Measurements from ENCODE around the gene CDC42EP2.
"Not testable (repeated sequence)": the region's sequence is repeated elsewhere in the genome, so short reads cannot be mapped to it uniquely, and the experiment has no call there.

The CDC42EP2 gene

DNA sequence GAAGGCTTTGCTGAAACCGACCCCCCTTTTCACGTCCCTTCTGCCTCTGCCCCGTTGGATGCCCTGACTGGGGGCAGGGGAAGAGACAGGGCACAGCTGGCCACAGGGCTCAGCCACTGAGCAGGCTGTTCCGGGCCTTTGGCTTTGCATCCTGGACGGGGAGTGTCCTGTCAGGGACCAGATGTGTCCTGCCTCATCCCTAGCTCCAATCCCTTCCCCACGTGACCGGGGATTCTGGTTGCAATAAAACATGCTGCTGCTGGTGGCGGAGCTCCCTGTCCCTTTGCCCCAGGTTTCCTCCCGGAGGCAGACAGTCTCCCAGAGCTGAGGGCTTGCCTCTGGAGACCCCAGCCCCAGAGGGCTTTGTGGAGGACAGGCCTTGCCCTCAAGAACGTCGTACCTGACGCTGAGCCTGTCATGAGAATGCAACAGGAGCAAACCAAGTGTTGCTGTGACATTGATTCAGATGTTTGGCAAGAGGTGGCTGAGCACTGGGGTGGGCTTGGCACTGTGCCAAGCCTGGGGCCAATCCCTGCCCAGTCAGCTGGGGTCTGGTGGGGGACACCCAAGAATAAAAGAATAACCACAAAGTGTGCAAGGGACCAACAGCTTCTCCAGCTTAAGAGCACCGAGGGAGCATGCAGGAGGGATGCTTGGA is 7.3 kb downstream of the CDC42EP2 start:
- no peak for DNase-seq

DNA sequence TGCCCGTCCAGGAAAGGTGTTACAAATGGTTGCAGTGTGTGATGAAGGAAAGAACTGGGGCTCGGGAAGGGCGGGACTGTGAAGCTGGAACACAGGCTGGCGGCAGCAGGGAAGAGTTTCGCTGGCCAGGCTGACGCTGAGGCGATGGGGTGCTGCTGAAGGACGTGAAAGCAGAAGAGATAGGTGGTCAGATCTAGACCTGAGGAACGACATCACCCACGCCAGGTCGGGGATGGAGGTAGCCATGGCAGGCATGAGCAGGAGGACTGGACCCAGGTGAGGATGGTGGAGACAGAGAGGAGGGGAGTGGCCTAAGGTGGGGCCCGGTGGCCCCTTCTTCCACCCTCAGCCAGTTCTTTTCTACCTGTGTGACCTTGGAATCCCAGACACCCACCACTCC is 9.1 kb downstream of the CDC42EP2 start:
- no peak for DNase-seq

DNA sequence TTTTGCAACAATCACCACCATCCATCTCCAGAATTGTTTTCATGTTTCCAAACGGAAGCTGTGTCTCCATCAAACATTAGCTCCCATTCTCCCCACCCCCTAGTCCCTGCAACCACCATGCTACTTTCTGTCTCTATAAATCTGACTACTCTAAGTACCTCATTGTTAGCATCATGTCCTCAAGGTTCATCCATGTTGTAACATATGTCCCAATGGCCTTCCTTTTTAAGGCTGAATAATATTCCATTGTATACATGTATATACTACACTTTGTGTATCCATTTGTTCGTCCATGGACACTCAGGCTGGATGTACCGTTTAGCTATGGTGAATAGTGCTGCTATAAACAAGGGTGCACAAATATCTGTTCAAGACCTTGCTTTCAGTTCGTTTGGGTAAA is 10.8 kb downstream of the CDC42EP2 start:
- no peak for DNase-seq

DNA sequence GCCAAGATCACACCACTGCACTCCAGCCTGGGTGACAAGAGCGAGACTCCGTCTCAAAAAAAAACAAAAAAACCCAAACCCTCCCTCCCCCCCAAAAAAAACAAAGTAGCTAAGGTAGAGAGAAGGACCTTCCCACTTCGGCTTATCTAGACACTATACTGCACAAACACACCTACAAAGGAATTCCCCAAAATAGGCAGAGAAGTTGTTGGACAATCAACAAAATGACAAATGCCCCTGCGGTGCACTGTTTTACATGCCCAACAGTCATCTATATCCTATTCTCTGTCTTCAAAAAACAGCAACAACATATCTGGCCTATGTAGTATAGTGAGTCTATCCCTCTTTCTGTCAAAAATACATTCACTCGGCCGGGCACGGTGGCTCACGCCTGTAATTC is 12.4 kb downstream of the CDC42EP2 start:
- DNase-seq, result no peak

DNA sequence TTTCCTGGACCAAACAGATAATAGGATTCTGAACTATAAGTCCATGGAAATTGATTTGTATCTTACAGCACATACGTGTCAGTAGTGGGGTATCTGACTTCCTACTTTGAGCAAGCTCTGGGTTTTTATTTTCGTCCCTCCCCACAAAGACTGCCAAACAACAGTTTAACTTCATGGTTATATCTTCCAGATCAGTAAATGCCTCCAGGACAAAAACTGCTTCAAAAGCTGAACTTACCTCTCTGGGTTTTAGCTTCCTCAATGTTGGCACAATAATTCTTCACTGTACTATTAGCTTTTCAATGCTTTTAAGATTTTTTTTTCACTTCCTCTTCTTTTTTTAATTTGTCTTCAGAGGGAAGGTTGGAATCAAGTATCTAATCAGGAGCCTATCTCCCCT is 14.8 kb downstream of the CDC42EP2 start:
- DNase-seq, result no peak

DNA sequence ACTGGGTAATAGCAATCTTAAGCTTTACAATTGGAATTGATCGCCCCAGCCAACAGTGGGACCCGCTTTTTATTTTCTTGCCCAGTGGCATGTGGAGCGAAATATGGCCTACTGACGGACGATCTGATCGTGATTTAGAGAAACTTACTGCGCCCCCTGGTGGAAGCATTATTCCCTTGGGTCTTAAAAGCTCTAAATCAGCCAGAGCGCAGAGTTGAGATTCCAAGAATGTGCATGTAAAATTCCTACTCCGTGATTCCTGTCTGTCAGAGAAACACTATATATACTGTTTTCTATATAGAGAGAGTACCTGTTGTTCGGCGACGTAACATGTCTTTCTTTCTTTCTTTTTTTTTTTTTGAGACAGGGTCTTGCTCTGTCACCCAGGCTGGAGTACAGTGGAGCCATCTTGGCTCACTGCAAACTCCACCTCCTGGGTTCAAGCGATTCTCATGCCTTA is 15.3 kb downstream of the CDC42EP2 start:
- peak; percentile 23 for DNase-seq

DNA sequence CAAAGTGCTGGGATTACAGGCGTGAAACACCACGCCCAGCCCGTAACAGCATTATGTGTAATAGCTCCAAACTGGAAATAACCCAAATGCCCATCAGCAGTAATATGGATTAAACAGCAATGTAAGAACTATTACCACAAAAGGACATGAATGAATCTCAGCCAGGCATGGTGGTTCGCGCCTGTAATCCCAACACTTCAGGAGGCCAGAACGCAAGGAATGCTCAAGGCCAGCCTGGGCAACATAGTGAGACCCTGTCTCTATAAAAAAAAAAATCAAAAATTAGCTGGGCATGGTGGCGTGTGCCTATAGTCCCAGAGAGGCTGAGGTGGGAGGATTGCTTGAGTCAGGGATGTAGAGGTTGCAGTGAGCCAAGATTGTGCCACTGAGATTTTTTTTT is 15.9 kb downstream of the CDC42EP2 start:
- DNase-seq, result no peak

DNA sequence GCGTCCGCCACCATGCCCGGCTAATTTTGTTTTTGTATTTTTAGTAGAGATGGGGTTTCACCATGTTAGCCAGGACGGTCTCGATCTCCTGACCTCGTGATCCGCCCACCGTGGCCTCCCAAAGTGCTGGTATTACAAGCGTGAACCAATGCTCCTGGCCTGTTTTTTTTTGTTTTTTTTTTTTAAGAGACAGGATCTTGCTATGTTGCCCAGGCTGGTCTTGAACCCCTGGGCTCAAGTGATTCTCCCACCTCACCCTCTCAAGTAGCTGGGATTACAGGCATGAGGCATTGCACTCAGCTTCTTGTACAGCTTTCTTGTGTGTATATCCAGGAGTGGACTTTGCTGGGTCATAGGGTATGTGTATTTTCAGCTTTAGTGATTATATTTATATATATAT is 17.9 kb downstream of the CDC42EP2 start:
- DNase-seq, result not testable (repeated sequence)

DNA sequence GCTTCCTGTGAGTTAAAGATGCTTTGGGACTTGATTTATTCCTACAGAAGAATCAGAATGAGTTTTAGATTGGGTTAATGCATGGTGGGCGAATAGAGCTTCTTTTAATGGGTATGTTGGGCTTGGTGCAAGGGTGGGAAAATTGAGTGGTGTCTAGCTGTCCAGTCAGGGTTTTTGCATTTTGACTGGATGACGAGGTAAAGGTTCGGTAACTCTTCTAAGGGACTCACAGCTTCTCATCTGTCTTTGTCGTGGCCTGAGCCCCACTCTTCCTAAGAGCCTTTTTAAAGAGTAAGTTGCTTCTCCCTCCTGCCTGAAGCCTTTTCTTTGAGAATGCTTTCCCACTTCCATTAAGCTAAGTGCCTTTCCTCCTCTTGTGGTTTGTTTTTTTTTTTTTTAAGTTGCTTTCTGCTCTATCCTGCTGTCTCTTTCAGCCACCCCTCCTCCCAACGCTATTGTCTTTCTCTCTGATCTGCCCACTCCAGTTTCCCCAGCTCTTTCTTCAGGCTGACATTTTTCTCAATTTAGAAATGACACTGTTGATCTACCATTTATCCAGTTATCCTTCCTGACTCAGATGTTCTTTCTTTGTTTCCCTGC is 20.1 kb downstream of the CDC42EP2 start:
- no peak for DNase-seq

DNA sequence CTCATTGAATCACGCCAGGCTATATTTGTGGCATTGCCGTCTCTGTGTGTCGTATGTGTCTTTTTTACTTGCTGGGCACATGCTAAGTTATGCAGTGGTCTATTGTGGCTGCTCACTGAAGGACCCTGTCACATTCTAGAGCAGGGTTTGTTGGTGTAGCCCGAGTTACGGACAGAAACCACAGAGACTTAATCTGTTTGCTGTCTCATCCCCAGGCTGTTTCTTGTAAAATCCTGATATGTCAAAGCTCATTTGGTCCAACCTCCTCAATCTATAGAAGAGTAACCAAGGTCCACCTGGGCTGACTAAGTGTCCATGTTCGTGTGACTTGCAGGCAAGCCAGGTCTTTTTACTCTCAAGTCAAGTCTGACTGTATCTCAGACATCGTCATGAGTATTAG is 24.0 kb downstream of the CDC42EP2 start:
- no peak for DNase-seq

DNA sequence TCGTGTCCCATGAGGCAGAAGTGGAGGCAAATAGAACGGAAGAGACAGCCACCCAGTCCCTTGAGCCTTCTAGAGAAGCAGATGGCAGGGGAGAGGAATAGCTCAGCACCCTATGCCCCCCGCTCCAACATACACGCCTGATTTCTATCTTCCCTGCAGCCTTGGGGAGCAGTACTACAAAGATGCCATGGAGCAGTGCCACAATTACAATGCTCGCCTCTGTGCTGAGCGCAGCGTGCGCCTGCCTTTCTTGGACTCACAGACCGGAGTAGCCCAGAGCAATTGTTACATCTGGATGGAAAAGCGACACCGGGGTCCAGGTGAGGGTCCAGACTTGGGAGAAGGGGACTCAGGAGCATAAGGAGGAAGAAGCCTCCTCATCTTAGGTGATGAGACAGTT is 25.6 kb downstream of the CDC42EP2 start:
- DNase-seq, result no peak

DNA sequence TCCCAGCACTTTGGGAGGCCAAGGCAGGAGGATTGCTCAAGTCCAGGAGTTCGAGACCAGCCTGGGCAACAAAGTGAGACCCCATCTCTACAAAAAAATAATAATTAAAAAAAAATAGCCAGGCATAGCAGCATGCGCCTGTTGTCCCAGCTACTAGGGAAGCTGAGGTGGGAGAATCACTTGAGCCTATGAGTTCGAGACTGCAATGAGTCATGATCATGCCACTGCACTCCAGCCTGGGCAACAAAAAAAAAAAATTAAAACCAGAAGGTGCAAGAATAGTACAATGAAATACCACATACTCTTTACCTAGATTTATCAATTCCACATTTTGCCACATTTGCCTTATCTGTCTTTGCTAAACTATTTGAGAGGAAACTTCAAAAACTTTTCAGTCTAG is 27.2 kb downstream of the CDC42EP2 start:
- no peak for DNase-seq

DNA sequence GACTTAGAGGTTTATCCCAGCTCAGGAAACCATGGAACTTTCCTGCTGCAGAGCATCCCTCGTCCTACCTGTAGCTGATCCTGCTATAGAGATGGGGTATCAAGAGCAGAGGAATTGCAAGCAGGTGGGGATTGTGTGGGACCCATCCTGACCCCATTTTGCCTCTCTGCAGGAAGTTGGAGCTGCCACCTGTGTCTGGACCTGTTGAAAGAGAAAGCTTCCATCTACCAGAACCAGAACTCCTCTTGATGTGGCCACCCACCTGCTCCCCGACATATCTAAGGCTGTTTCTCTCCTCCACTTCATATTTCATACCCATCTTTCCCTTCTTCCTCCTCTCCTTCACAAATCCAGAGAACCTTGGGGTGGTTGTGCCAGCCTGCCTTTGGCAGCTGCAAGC is 36.8 kb downstream of the CDC42EP2 start:
- no peak for DNase-seq

DNA sequence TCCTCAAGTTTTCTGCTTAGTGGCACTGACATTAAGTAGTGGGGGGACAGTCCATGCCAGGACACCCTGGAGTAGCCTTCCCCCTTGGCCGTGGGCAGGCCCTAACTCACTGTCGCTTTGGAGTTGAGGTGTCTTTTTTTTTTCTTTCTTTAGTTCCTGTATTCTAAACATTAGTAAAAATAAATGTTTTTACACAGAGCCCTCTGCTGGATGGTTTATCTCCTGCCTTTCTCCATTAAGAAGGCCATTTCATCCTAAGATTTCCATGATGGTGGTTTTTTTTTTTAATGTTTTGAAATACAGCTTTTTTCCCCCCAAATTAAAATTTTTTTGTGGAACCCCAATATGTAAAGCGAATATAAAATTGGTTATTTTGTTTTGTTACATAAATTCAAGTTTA is 38.1 kb downstream of the CDC42EP2 start:
- DNase-seq, result no peak

DNA sequence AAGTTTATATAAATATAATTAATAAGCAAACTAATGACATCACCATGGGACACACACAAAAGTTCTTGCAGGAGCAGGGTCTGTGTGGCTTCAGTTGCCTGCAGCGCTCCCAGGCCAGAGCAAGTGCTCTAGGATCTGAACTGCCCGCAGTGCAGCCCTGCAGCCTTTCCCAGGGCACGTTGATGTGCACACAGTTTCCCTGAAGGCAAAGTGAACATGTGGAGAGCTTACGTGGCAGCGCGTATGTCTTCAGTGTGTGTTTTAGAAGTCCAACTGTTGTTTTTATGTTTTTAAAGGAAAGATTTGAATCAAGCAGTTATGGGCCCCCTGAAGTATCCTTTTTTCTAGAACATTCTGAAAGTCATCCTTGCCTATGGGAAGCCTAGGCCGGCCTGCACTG is 38.7 kb downstream of the CDC42EP2 start:
- no peak for DNase-seq

DNA sequence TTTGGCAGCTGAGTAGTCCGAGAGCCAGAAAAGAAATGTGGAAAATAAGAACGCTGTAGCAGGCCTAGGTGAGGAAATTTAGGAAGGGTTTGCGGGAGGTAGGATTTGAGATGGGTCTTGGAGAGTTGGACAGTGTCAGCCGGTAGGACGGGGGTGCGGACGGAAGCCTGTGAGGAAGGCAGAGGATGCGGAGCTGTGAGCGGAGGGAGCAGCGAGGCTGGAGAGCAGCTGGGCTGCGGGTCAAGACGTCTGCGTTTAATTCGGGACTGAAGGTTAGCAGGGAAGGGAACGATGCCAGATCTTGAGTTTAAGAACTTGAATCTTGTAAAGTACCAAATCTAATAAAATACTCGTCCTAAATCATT is 39.2 kb downstream of the CDC42EP2 start:
- DNase-seq, result no peak

DNA sequence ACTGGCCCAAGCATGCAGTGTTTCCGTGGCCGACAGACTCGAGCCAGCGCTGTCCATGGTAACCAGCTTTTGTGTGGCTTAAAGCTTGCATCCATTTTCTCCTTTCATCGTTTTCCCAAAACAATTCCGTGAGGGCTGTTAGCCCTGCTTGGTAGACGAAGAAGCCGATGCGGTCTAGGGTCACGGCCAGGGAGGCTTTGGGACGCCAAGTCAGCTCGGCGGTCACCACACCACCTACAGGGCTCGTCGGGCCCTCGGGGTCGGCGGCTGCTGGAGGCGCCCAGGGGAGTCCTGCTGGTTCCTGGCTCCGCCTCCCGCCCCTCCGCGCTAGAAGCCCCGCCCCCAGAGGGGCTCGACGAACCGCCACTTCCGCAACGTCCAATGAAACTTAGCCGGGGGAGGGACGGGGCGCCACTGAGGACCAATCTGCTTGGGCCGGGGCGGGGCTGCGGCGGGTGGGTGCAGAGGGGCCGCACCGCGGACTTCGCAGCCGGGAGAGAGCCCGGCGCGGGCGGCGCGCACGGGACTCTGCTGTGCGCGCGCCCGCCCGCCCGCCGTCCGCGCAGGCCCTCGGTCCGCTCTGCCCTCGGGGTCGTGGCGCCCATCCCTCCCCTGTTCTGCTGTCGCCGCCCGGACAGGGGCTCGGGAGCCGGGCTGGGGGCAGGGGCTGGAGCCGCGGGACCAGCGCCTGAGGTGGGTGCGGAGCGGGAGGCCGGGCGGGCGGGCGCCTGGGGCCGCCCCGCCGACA is 39.8 kb downstream of the CDC42EP2 start, which contains the start of gene TIGD3:
TSS of gene TIGD3 (plus strand) at position 487 of the 748 bp plus-strand sequence. CDS start 1,058 bp downstream, outside the sequence.
- DNase-seq, result peak; percentile 85

DNA sequence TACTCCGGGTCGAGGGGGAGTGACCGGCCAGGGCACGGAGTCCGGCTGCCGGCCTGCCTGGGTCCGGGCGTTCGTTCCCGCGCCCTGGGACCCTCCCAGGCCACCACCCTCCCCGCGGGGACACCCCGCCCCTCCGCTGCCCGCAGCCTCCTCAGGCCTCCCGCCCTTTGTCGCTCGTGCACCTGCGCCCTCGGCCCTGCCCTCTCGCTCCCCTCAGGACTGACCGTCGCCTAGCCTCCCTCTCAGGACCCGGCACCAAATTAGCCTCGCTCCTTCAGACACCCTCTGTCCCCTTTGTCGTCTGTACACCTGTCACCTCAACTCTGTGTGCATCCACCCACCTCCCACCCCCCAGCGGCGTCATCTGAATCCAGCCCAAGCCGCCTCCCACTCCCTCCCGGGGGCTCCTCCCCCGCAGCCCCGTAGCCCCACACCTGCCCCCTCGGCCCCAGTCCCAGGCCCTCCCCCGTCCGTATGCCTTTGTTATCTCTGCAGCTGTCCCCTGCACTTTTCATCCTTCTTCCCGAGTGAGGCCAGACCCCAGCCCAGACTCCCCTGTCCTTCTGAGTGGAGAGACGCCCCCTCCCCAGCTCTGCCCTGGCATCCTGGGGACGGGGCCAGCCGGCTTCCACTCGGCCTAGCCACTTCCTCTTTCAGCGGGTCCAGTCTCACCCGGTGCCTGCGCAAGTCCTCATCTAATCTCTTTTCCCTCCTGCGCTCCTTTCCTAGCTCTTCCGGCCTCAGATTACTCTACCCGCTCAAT is 40.5 kb downstream of the CDC42EP2 start:
- no peak for DNase-seq

DNA sequence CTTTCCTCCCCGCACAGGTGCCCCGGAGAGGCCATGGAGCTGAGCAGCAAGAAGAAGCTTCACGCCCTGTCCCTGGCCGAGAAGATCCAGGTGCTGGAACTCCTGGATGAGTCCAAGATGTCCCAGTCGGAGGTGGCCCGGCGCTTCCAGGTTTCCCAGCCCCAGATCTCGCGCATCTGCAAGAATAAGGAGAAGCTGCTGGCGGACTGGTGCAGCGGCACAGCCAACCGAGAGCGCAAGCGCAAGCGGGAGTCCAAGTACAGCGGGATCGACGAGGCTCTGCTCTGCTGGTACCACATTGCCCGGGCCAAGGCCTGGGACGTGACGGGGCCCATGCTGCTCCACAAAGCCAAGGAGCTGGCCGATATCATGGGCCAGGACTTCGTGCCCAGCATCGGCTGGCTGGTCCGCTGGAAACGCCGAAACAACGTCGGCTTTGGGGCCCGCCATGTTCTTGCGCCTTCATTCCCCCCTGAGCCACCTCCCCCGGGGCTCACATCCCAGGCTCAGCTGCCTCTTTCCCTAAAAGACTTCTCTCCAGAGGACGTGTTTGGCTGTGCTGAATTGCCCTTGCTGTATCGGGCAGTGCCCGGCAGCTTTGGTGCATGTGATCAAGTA is 41.2 kb downstream of the CDC42EP2 start:
- DNase-seq, result no peak

DNA sequence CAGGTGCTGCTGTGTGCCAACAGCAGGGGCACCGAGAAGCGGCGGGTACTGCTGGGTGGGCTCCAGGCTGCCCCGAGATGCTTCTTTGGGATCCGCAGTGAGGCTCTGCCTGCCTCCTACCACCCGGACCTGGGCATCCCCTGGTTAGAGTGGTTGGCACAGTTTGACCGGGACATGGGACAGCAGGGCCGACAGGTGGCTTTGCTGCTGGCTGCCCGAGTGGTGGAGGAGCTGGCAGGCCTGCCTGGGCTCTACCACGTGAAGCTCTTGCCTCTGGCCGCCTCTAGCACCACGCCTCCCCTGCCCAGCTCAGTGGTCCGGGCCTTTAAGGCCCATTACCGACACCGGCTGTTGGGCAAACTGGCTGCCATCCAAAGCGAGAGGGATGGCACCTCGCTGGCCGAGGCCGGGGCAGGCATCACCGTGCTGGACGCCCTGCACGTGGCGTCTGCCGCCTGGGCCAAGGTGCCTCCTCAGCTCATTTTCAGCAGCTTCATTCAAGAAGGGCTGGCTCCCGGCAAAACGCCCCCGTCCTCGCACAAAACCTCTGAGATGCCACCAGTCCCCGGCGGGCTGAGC is 41.8 kb downstream of the CDC42EP2 start:
- DNase-seq, result no peak

DNA sequence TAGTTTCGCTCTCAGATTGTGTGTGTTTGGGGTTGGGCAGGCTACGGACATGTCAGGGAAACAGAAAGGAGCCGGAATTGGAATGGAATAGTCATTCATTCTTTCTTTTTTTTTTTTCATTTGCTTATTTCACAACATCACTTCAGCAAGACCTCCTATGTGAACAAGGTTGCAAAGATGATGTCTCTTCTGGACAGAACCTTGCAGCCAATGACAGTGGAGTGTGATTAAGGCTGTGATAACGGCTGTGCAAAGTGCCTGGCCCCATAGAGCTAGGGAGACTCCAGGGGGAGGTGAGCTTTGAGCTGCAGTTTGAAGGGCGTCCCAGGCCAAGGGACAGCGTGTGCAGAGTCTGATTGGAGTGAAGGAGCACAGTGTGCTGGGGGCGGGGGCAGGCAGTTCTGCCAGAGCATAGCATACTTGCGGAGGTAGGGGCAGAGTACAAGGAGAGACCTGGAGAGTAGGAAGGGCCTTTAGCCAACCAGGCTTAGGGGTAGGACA is 43.2 kb downstream of the CDC42EP2 start:
- no peak for DNase-seq

DNA sequence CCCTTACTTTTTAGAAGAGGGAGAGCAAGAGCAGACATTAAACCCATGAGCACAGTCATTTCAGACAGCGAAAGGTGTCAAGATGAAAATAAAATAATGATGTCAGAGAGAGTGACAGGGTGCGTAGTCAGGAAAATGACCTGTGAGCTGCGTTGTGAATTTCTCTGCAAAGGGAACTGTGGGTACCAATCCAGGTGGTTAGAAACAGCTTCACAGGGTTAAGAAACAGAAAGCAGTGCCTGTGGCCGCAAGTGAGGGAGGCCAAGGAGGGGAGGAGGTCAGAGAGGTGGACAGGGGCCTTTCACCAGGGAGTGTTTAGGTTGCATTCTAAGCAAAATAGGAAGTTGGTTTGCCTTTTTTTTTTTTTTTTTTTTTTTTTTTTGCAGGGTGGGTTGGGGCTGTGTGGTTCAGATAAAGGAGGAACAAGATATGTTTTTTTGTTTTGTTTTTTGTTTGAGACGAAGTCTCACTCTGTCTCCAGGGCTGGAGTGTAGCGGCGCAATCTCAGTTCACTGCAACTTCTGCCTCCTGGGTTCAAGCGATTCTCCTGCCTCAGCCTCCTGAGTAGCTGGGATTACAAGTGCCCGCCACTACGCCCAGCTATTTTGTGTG is 47.8 kb downstream of the CDC42EP2 start:
- DNase-seq, result no peak
